ENCODE results near the gene TMEM181.

The TMEM181 gene

GRCh38 chr6:158584236-158584651 lies 24.4 kb downstream of the TMEM181 start:
- TF ChIP-seq CTCF (IDR thresholded peaks at IDR 0.05; ENCODE audit: insufficient read depth, missing control alignments) = no peak
- FAIRE-seq = no peak
- no peak for DNase-seq (ENCODE audit: insufficient read length, low spot score)

- FAIRE-seq = no peak
- no peak for TF ChIP-seq CTCF (IDR thresholded peaks at IDR 0.05; ENCODE audit: insufficient read depth, missing control alignments)
Measured at GRCh38 chr6:158586652-158587051, 26.8 kb downstream of the TMEM181 start.

GRCh38 chr6:158589366-158589765 lies 29.5 kb downstream of the TMEM181 start:
- DNase-seq (ENCODE audit: insufficient read length, low spot score) (no peak), FAIRE-seq (no peak)
- TF ChIP-seq CTCF (IDR thresholded peaks at IDR 0.05; ENCODE audit: insufficient read depth, missing control alignments) = no peak

More at GRCh38 chr6:158586652-158587051, 26.8 kb downstream of the TMEM181 start:
- DNase-seq (ENCODE audit: insufficient read length, low spot score) = no peak

- FAIRE-seq (no peak), DNase-seq (ENCODE audit: insufficient read length, low spot score) (no peak)
- no peak for TF ChIP-seq CTCF (IDR thresholded peaks at IDR 0.05; ENCODE audit: insufficient read depth, missing control alignments)
Measured at GRCh38 chr6:158591134-158591809, 31.4 kb downstream of the TMEM181 start.

GRCh38 chr6:158591810-158592209 lies 31.9 kb downstream of the TMEM181 start:
- no peak for TF ChIP-seq CTCF (IDR thresholded peaks at IDR 0.05; ENCODE audit: insufficient read depth, missing control alignments)
- FAIRE-seq (no peak), DNase-seq (ENCODE audit: insufficient read length, low spot score) (no peak)

GRCh38 chr6:158593670-158594069 lies 33.8 kb downstream of the TMEM181 start:
- no peak for FAIRE-seq
- TF ChIP-seq CTCF (IDR thresholded peaks at IDR 0.05; ENCODE audit: insufficient read depth, missing control alignments) = no peak
- no peak for DNase-seq (ENCODE audit: insufficient read length, low spot score)

- FAIRE-seq (no peak), DNase-seq (ENCODE audit: insufficient read length, low spot score) (no peak)
- TF ChIP-seq CTCF (IDR thresholded peaks at IDR 0.05; ENCODE audit: insufficient read depth, missing control alignments) = peak; percentile 21
Measured at GRCh38 chr6:158595223-158595622, 35.3 kb downstream of the TMEM181 start.

Measured in D721Med (cell line).